Mesendoderm (in vitro differentiated cells): Measurements from ENCODE around the gene APBB1IP.
"Not testable (repeated sequence)": the region's sequence is repeated elsewhere in the genome, so short reads cannot be mapped to it uniquely, and the experiment has no call there.

Experiments
- DNase-seq: peaks from one replicate; pipeline ENCODE4 v3.0.0; 2013
- H2AK5ac ChIP-seq: 2 replicates; pipeline ENCODE4 v1.6.1; 2013; ENCODE audit warnings: low read length, inconsistent platforms
- H2BK120ac ChIP-seq: 2 replicates; pipeline ENCODE4 v1.6.1; 2013; ENCODE audit warnings: low read depth, mild to moderate bottlenecking, low read length, moderate library complexity, mixed read lengths
- H2BK15ac ChIP-seq: replicated peaks from 2 replicates; pipeline ENCODE4 v1.6.1; 2013; ENCODE audit warnings: low read depth, mild to moderate bottlenecking, moderate library complexity
- H2BK5ac ChIP-seq: 2 replicates; pipeline ENCODE4 v1.6.1; 2013; ENCODE audit warnings: low read length, inconsistent platforms
- H3K18ac ChIP-seq: 2 replicates; pipeline ENCODE4 v1.6.1; 2013; ENCODE audit warnings: mild to moderate bottlenecking, low read length, mixed read lengths
- H3K23ac ChIP-seq: one replicate; pipeline ENCODE4 v1.6.1; 2013; ENCODE audit warnings: low read length
- H3K27ac ChIP-seq: 2 replicates; pipeline ENCODE4 v1.5.1; 2013; ENCODE audit warnings: low read depth, mild to moderate bottlenecking, inconsistent platforms, low read length, moderate library complexity
- H3K27me3 ChIP-seq: 2 replicates; pipeline ENCODE4 v1.6.1; 2013; ENCODE audit warnings: low read length, control low read depth, mild to moderate bottlenecking, inconsistent platforms; ENCODE audit not compliant: insufficient read depth, poor library complexity
- H3K36me3 ChIP-seq: 2 replicates; pipeline ENCODE4 v1.6.1; 2013; ENCODE audit warnings: low read length, inconsistent platforms; ENCODE audit not compliant: control insufficient read depth, insufficient read depth
- H3K4ac ChIP-seq: one replicate; pipeline ENCODE4 v1.6.1; 2013; ENCODE audit warnings: low read depth, mild to moderate bottlenecking, low read length, moderate library complexity
- H3K4me1 ChIP-seq: 2 replicates; pipeline ENCODE4 v1.6.1; 2013; ENCODE audit warnings: low read depth, low read length, inconsistent platforms; ENCODE audit not compliant: control insufficient read depth
- H3K4me2 ChIP-seq: 2 replicates; pipeline ENCODE4 v1.6.1; 2013; ENCODE audit warnings: low read length
- H3K4me3 ChIP-seq: 2 replicates; pipeline ENCODE4 v1.5.1; 2013; ENCODE audit warnings: mild to moderate bottlenecking, low read length
- H3K56ac ChIP-seq: one replicate; pipeline ENCODE4 v1.6.1; 2013; ENCODE audit warnings: low read length
- H3K79me1 ChIP-seq: 2 replicates; pipeline ENCODE4 v1.6.1; 2013; ENCODE audit warnings: low read length, inconsistent platforms
- H3K79me2 ChIP-seq: 2 replicates; pipeline ENCODE4 v1.6.1; 2013; ENCODE audit warnings: mild to moderate bottlenecking, low read length; ENCODE audit not compliant: control insufficient read depth, insufficient read depth
- H3K9ac ChIP-seq: 2 replicates; pipeline ENCODE4 v1.6.1; 2013; ENCODE audit warnings: low read length, inconsistent platforms
- H4K5ac ChIP-seq: one replicate; pipeline ENCODE4 v1.6.1; 2013; ENCODE audit warnings: low read length
- H4K8ac ChIP-seq: one replicate; pipeline ENCODE4 v1.6.1; 2013; ENCODE audit warnings: low read depth, mild to moderate bottlenecking, control low read depth, low read length, moderate library complexity
- WGBS: extraction: QIAGEN DNeasy Blood & Tissue Kit; methylation state at CpG from one replicate; pipeline ENCODE4 v1.1.7; 2013; ENCODE audit warnings: low lambda C conversion rate, missing lambda C conversion rate; ENCODE audit not compliant: insufficient coverage; ENCODE audit errors: extremely low coverage; 5-methylcytosine and 5-hydroxymethylcytosine counted together

APBB1IP gene

DNA sequence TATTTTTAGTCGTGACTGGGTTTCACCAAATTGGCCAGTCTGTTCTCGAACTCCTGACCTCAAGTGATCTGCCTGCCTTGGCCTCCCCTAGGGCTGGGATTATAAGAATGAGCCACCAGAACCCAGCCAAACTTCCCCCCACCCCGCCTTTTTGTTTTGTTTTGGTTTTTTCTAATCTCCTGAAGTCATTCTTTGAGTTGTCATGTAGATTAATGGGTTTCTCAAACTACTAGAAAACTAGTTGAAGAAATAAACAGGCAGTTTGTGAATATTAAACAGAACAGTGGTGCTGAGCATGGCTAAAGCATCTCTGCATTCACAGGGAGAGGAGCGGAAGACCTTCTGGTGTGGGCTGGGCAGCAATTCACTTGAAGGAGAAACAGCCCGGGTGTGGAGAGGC is 151.7 kb downstream of the APBB1IP start:
- not testable (repeated sequence) for H3K18ac ChIP-seq, H3K27me3 ChIP-seq, H2BK15ac ChIP-seq, H3K79me2 ChIP-seq, H3K56ac ChIP-seq, H4K5ac ChIP-seq, H3K79me1 ChIP-seq, H3K4ac ChIP-seq, H2BK120ac ChIP-seq, H3K36me3 ChIP-seq, H3K27ac ChIP-seq, H4K8ac ChIP-seq, DNase-seq, H3K4me1 ChIP-seq, H3K4me2 ChIP-seq, H2AK5ac ChIP-seq, H3K4me3 ChIP-seq, H2BK5ac ChIP-seq, H3K9ac ChIP-seq, H3K23ac ChIP-seq
- WGBS, result no CpG with 5 or more reads among the region's 5 CpGs

DNA sequence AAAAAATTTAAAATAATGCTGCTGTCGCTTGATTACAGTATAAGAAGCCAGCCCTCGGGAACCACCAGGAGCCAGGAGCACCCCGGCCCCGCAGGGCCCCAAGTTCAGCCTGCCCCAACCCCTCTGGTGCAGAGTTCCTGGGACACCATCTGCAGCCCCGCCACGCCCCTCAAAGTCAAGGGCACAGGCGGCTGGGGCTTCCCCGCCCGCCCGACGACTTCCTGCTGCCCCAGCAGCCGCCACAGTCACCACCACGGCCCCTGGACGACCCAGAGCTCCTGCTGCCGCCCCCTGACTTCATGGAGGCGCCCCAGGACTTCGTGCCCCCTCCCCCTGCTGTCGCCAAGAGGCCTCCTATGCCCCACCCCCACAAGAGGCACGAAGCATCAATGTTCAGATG is 155.8 kb downstream of the APBB1IP start:
- H3K79me1 ChIP-seq, result no peaks in the 10 kb centered on the region
- H3K18ac ChIP-seq, result no peak overlapping the region
- H3K27ac ChIP-seq, result no peak overlapping the region
- no peak overlapping the region for H2AK5ac ChIP-seq
- H3K9ac ChIP-seq, result no peak overlapping the region
- H2BK120ac ChIP-seq, result no peak overlapping the region
- no peak overlapping the region for H3K4me2 ChIP-seq
- H2BK15ac ChIP-seq, result no peak overlapping the region
- H3K4me3 ChIP-seq, result no peak overlapping the region
- H3K4me1 ChIP-seq, result no peaks in the 10 kb centered on the region
- H3K56ac ChIP-seq, result no peak overlapping the region
- no peaks in the 10 kb centered on the region for H3K27me3 ChIP-seq
- no peaks in the 10 kb centered on the region for H3K79me2 ChIP-seq
- H4K8ac ChIP-seq, result no peak overlapping the region
- no peak overlapping the region for H4K5ac ChIP-seq
- no peak overlapping the region for H3K23ac ChIP-seq
- no peaks in the 10 kb centered on the region for H3K36me3 ChIP-seq
- no peak for DNase-seq
- no peak overlapping the region for H3K4ac ChIP-seq
- no CpG with 5 or more reads among the region's 19 CpGs for WGBS
- H2BK5ac ChIP-seq, result no peak overlapping the region

DNA sequence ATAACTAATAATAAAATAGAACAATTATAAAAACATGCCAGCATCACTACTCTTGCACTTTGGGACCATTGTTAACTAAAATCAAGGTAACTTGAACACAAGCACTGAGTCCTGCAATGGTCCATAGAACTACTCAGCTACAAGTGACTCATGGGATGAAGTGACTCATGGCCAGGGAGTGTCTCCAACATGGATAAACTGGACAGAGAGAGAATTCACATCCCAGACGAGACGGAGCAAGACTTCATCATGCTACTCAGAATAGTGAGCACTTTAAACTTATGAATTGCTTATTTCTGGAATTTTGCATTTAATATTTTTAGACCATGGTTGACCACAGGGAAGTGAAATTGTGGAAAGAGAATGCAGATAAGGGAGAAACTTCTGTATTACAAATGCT is 165.1 kb downstream of the APBB1IP start:
- H3K18ac ChIP-seq, H3K27me3 ChIP-seq, DNase-seq, H3K79me2 ChIP-seq, H3K27ac ChIP-seq, H4K5ac ChIP-seq, H4K8ac ChIP-seq, H2AK5ac ChIP-seq, H3K36me3 ChIP-seq, H3K56ac ChIP-seq, H3K23ac ChIP-seq, H2BK15ac ChIP-seq, H3K4me1 ChIP-seq, H3K9ac ChIP-seq, H2BK120ac ChIP-seq, H3K4me3 ChIP-seq, H3K79me1 ChIP-seq, H3K4ac ChIP-seq, H2BK5ac ChIP-seq, H3K4me2 ChIP-seq: not testable (repeated sequence)
- no CpG with 5 or more reads among the region's 2 CpGs for WGBS

DNA sequence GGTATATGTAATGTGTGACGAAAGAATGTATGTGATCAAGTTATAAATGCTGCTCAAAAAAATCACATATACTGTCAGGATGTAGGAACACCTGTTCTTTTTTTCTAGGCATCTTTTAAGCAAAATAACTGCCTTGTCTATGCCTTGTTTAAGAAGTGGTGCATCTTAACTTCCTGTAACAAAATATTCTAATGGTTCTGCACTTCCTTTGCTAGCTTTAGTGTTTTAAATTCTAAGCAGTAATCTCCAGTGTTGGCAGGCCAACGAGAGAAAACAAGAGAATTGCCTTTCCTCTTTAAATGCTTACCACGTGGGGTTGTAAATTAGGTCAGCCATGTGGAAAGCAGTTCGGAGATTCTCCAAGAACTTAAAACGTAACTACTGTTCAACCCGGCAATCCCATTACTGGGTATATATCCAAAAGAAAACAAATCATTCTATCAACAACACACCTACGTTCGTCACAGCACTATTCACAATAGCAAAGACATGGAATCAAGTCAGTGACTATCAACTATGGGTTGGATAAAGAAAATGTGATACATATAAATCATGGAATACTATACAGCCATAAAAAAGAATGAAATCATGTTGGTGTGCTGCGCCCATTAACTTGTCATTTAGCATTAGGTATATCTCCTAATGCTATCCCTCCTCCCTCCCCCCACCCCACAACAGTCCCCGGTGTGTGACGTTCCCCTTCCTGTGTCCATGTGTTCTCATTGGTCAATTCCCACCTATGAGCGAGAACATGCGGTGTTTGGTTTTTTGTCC is 166.4 kb downstream of the APBB1IP start:
- H3K4me1 ChIP-seq, H2AK5ac ChIP-seq, H3K4me3 ChIP-seq, H4K8ac ChIP-seq, DNase-seq, H2BK5ac ChIP-seq, H3K4me2 ChIP-seq, H2BK15ac ChIP-seq, H4K5ac ChIP-seq, H3K23ac ChIP-seq, H2BK120ac ChIP-seq, H3K9ac ChIP-seq, H3K79me1 ChIP-seq, H3K56ac ChIP-seq, H3K79me2 ChIP-seq, H3K18ac ChIP-seq, H3K27ac ChIP-seq, H3K4ac ChIP-seq, H3K36me3 ChIP-seq, H3K27me3 ChIP-seq: not testable (repeated sequence)
- 100% methylated on average over 4 of the region's 13 CpGs for WGBS

DNA sequence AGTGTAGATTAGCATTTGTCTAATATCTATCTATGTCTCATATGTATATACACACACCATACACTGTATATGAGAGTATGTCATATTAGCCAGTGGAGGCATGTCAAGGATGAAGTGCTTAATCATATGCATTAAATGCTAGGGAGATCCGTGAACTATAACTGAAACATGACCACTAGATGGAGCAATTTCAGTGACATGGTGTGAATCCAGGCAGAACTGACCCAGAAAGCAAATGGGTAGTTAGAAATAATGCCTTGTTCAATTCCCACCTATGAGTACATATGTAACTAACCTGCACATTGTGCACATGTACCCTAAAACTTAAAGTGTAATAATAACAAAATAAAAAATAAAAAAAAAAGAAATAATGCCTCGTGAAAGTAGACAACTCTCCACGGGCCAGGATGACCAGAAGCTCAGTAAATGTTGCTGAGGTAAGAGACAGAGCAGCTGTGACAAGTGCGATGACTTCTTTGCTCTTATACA is 168.3 kb downstream of the APBB1IP start:
- H3K79me2 ChIP-seq, result not testable (repeated sequence)

More for the DNA sequence above, 168.3 kb downstream of the APBB1IP start:
- H4K5ac ChIP-seq, H2BK5ac ChIP-seq, H3K79me1 ChIP-seq, H3K36me3 ChIP-seq, H3K4ac ChIP-seq, H3K56ac ChIP-seq, H2AK5ac ChIP-seq, H3K23ac ChIP-seq, H3K4me3 ChIP-seq, H3K4me2 ChIP-seq, H4K8ac ChIP-seq, H3K27me3 ChIP-seq, H3K27ac ChIP-seq, H2BK120ac ChIP-seq, H2BK15ac ChIP-seq, H3K9ac ChIP-seq, H3K4me1 ChIP-seq, H3K18ac ChIP-seq: not testable (repeated sequence)
- DNase-seq, result peak; percentile 3
- WGBS, result no CpG with 5 or more reads among the region's 4 CpGs
